ENCODE results near the gene MIB2.

DNA sequence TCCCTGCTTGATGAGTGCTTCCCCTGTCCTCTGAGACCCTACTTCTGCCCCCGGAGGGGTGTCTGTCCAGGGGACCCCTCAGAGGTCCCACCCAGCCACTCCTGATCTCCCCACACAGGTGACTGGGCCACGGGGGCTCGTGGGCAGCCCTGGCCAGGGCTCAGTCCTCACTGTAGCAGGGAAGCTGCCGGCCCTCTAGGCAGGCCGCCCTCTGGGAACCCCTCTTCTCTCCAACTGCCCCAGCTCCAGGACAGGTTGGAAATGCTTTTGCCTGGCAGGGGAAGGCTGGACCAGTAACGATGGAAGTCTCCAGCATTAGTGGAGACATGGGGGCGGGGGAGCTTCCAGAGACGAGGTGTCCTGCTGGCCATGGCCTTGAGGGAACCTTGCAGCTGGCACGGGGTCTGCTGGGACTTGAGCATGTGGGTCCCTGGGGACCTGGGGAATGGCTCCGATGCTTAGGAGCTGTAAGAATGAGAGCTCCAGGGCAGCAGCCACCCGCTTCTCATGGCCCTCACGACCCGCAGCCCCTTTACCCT is 12.3 kb upstream of the MIB2 start:
- TF ChIP-seq, protein P1, sequence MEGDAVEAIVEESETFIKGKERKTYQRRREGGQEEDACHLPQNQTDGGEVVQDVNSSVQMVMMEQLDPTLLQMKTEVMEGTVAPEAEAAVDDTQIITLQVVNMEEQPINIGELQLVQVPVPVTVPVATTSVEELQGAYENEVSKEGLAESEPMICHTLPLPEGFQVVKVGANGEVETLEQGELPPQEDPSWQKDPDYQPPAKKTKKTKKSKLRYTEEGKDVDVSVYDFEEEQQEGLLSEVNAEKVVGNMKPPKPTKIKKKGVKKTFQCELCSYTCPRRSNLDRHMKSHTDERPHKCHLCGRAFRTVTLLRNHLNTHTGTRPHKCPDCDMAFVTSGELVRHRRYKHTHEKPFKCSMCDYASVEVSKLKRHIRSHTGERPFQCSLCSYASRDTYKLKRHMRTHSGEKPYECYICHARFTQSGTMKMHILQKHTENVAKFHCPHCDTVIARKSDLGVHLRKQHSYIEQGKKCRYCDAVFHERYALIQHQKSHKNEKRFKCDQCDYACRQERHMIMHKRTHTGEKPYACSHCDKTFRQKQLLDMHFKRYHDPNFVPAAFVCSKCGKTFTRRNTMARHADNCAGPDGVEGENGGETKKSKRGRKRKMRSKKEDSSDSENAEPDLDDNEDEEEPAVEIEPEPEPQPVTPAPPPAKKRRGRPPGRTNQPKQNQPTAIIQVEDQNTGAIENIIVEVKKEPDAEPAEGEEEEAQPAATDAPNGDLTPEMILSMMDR (conservative IDR thresholded peaks at IDR 0.05 in 1 of 2, IDR thresholded peaks at IDR 0.05 in 1 of 2; ENCODE audit: low read depth in 1 of 2, low read length in 2 of 2), result no peak
- TF ChIP-seq EZH2 (IDR thresholded peaks at IDR 0.05; ENCODE audit: low read length, missing control alignments), result no peak
